ENCODE data around the gene MYL7. TPM values are rescaled to one million over a fixed set of nuclear protein-coding genes. Genes with fewer than 3 reads are reported as not detected.

Gene MYL7
- total and polyA plus RNA-seq, 7 donors = 0.15 to 1.7 (median 0.98) TPM; not detected in 3

- Histone ChIP-seq H3K36me3 (ENCODE audit: insufficient read depth in 1 of 2, low read depth in 1 of 2) (no peaks in the 10 kb centered on the region), H3K4me3 (no peak overlapping the region), H3K27ac (no peak overlapping the region), H3K4me1 (peaks cover 8% of the 10 kb centered on the region), H3K27me3 (ENCODE audit: insufficient read depth in 3 of 3, low read length in 2 of 3) (no peaks in the 10 kb centered on the region), H3K9me3 (no peaks in the 10 kb centered on the region)
- TF ChIP-seq CTCF (IDR thresholded peaks at IDR 0.05) = no peak
- DNase-seq = no peak
- intact Hi-C loops (cut with DNase I) = no loop called here
- 58 to 66% (median 59%) methylated on average over 11 to 12 of the region's 12 CpGs for WGBS, 3 donors
- peak in 1 of 4 donors; percentile 42 for ATAC-seq
Observed at GRCh38 chr7:44158873-44159631, 17.9 kb upstream of the MYL7 start.

GRCh38 chr7:44158096-44158872, 17.2 kb upstream of the MYL7 start:
- DNase-seq (no peak), ATAC-seq (no peak)
- 51 to 61% (median 53%) methylated on average over 10 of the region's 10 CpGs for WGBS, 3 donors
- Histone ChIP-seq H3K4me1 (peaks cover 8% of the 10 kb centered on the region), H3K27me3 (ENCODE audit: insufficient read depth in 3 of 3, low read length in 2 of 3) (no peaks in the 10 kb centered on the region), H3K9me3 (no peaks in the 10 kb centered on the region), H3K4me3 (no peak overlapping the region), H3K27ac (no peak overlapping the region), H3K36me3 (ENCODE audit: insufficient read depth in 1 of 2, low read depth in 1 of 2) (no peaks in the 10 kb centered on the region)
- intact Hi-C loops (cut with DNase I) = no loop called here
- no peak for TF ChIP-seq CTCF (IDR thresholded peaks at IDR 0.05)

- H3K4me3 ChIP-seq = no peak overlapping the region
- H3K27ac ChIP-seq = no peak overlapping the region
- ATAC-seq (no peak), DNase-seq (no peak)
- intact Hi-C loops (cut with DNase I) = no loop called here
- H3K9me3 ChIP-seq = no peaks in the 10 kb centered on the region
- no peak for TF ChIP-seq CTCF (IDR thresholded peaks at IDR 0.05)
- no peaks in the 10 kb centered on the region for H3K27me3 ChIP-seq (ENCODE audit: insufficient read depth in 3 of 3, low read length in 2 of 3)
- peaks cover 8% of the 10 kb centered on the region for H3K4me1 ChIP-seq
- no peaks in the 10 kb centered on the region for H3K36me3 ChIP-seq (ENCODE audit: insufficient read depth in 1 of 2, low read depth in 1 of 2)
- WGBS, 3 donors = 72 to 79% (median 72%) methylated on average over 15 of the region's 15 CpGs
Observed at GRCh38 chr7:44157116-44158080, 16.3 kb upstream of the MYL7 start.

GRCh38 chr7:44156453-44157010, 15.4 kb upstream of the MYL7 start:
- Histone ChIP-seq H3K4me1 (peaks cover 8% of the 10 kb centered on the region), H3K27me3 (ENCODE audit: insufficient read depth in 3 of 3, low read length in 2 of 3) (no peaks in the 10 kb centered on the region), H3K27ac (no peak overlapping the region), H3K9me3 (no peaks in the 10 kb centered on the region), H3K4me3 (no peak overlapping the region), H3K36me3 (ENCODE audit: insufficient read depth in 1 of 2, low read depth in 1 of 2) (no peaks in the 10 kb centered on the region)
- intact Hi-C loops (cut with DNase I) = no loop called here
- DNase-seq (no peak), ATAC-seq (no peak)
- no peak for TF ChIP-seq CTCF (IDR thresholded peaks at IDR 0.05)
- WGBS, 3 donors = 81 to 90% (median 83%) methylated on average over 4 of the region's 4 CpGs
